Right ventricle myocardium inferior (tissue), 1 donor: ENCODE results near the gene FBXW9. TPM values are rescaled to one million over a fixed set of nuclear protein-coding genes. Genes with fewer than 3 reads are reported as not detected.
A peak's percentile ranks its signal among the peaks of the same experiment; 100 is the strongest.
"Not testable (repeated sequence)": the region's sequence is repeated elsewhere in the genome, so short reads cannot be mapped to it uniquely, and the experiment has no call there.

Experiments
- ATAC-seq: fragments of 200-7000 bp; cut with Tn5 transposase; one replicate; pipeline ENCODE4 v1.9.1; 2020; ENCODE audit warnings: mild to moderate bottlenecking, moderate library complexity
- DNase-seq: peaks from one replicate; pipeline ENCODE4 v3.0.0; 2021; ENCODE audit errors: missing footprints
- intact Hi-C: fragments of 100-400 bp; cut with DNase I; formaldehyde crosslinking; loops from one replicate; pipeline ENCODE4 v1.11.0; 2022
- total RNA-seq: library from RNA; stranded (reverse); fragmentation: NEBNext Ultra II Directional; extraction: Animal tissue kit (Norgen Biotek cat#: 25700); gene quantifications from one replicate; pipeline ENCODE4 v1.2.1, GENCODE V29; 2021
- donor health status: DM: no; HTN: yes; CAD: no; lungs with severe emphysema.

The FBXW9 gene
- total RNA-seq, 1 donor from 2014 or later: 1.7 TPM

GRCh38 chr19:12666265-12667048 lies 30.0 kb downstream of the FBXW9 start, which contains the start of the genes MAN2B1 and WDR83:
TSS of gene MAN2B1 (minus strand) at chr19:12666742. CDS start at chr19:12666701, 41 bp downstream.
TSS of gene WDR83 (plus strand) at chr19:12666807. CDS start at chr19:12669791, 2,984 bp downstream.
- ATAC-seq: peak; percentile 86
- intact Hi-C loops: no loop called here
- DNase-seq: peak; percentile 87

DNA sequence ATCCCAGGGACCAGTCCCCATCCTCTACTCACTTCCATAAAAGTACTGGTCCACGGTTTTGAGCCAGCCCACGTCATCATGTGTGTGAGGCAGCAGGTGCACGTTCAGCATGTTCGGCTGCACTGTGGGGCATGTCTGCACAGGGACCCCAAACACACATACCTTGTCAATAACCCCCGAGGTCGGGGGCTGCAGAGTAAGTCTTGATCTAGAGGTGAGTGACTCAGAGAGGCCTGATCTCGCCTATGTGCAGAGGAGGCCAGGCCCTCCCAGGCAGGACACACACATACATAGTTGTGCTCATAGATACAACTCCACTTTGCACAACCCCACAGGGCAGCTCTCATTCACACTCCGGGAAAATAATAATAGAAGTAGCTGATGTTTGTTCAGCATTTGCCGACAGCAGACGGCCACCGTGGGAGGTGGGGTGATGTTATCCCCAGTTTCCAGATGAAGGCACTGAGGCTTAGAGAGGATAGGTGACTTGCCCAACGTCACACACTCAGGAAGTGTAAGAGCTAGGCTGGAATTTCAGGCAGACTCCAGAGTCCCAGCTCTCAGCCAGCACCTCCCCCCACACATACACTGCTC lies 30.7 kb downstream of the FBXW9 start:
- intact Hi-C loops: no loop called here
- DNase-seq: no peak
- ATAC-seq: no peak

DNA sequence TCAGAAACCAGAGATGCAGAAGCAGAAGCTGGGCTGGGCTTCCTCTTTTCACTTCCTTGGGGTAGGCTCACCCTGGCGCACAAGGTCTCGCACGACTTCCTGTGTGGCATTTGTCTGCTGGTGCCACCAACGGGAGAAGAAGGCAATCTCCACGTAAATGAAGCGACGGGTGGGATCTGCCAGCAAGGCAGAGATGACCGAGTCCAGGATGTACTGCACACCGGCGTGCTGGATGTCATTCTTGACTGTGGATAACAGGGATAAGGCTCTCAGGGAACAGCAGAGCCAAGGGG lies 31.2 kb downstream of the FBXW9 start:
- intact Hi-C loops: no loop called here
- peak; percentile 87 for DNase-seq
- ATAC-seq: no peak

- DNase-seq (peak; percentile 2), ATAC-seq (no peak)
- intact Hi-C loops: no loop called here
These were observed 31.8 kb downstream of the FBXW9 start for GRCh38 chr19:12664406-12665280.

DNA sequence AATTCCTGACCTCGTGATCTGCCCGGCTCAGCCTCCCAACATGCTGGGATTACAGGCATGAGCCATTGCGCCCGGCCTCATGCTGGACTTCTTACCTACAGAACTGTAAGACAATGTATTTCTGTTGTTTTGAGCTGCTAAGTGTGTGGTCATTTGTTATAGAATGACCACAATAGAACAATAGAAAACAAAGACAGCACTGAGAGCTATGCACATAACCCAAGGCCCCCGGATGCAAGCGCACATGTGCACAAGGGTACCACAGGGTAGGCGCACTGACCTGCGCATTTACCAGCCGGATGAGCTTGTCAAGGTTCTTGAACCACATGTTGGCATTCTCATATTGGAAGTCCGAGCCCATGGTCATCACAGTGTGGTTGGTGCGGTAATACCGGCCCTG lies 35.5 kb downstream of the FBXW9 start:
- ATAC-seq: no peak
- DNase-seq: peak; percentile 16
- intact Hi-C loops: no loop called here

DNA sequence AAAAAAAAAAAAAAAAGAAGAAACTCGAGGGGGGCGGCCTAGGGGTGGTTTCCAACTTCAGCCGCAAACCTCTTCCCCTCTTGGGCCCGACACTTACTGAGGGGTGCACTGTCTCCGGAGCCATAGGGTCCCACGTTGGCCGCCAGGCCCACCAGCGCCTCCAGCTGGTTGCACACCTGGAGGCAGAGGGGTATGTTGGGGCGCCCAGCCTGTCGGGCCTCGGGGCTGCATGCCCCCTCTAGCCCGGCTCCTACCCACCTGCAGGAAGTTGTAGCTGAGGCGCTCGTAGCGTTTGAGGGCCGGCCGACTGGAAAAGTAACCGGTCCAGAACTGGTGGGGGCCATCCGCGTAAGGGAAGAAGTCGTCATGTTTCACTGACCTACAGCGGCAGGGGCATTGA lies 38.5 kb downstream of the FBXW9 start:
- intact Hi-C loops: no loop called here
- ATAC-seq: no peak
- peak; percentile 15 for DNase-seq

DNA sequence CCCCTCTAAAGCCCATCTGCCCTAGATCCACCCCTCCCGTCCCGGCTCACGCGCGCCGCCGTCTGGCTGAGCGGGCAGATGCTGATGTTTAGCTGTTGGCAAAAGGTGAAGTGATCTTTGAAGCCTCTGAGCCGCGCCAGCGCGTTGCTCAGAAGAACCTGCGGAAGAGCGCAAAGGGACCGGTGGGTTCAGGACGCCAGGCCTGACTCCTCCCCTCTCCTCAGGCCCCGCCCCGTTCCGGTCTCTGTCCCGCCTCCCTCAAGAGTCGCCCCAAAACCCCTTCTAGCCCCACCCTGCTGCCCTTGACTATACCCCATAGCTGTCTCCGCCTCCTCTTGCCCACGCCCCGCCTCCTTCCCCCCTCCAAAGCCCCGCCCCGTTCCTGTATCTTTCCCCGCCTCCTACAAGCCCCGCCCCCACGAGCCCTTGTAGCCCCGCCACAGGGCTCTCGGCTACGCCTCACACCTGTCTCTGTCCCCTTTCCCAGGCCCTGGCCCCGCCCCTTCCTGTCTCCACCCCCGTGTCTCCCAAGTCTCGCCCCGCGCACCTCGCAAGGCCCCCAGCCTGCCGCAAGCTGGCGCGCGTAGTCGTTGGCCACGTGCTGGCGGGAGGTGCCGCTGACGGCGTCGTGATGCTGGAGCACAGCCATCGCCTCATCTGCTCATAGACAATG lies 39.4 kb downstream of the FBXW9 start:
- peak; percentile 37 for DNase-seq
- no peak for ATAC-seq
- intact Hi-C loops: no loop called here

DNA sequence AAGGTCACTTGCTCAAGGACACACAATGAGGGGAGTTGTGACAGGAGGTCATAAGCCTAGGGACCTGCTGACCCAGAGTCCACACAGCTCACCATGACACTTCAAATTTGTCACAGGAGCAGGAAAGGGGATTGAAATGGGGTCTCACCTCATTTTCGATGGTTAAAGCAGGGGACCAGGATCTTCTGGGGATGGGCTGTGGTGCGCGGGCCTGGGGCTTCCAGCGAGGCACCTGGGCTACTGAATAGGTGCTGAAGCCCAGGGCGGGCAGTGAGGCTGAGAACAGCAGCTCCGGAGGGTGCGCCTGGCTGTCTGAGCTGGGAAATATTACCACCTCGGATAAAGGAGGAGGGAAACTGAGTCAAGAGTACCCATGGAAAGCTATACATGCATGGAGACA lies 40.9 kb downstream of the FBXW9 start:
- ATAC-seq (no peak), DNase-seq (no peak)
- intact Hi-C loops: no loop called here

DNA sequence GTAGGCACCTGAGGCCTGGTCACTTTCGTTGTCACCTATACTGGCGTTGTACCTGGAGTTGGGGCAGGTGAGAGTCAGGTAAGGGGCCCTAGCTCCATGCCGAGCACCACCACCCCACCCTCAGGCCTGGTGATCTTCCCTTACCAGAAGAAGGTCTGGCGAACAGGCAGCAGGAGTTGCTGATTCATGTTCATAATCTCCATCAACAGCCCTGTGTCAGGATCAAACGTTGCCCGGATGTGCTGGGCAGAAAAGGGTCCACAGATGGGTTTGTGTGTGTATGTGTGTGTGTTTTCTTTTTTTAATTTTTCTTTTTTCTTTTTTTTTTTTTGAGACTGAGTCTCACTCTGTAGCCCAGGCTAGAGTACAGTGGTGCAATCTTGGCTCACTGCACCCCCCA lies 44.2 kb downstream of the FBXW9 start:
- DNase-seq (no peak), ATAC-seq (no peak)
- intact Hi-C loops: no loop called here

DNA sequence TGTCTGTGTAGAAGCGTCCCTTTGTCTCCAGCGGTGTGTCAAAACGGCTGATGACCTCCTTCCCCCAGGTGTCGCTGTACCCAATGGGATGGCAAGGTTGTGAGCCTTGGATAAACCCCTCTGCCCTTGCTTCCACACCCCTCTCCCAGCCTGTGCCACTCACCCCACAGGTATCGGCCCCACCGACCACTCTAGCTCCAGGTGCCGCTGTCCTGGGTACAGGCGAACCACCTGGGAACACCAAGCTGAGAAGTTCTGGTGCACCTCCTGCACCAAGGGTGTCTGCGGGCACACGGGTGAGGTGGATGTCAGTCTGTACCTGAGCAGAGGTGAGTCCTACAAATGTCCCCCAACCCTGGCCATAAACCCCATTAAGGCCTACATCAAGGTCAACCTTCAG lies 46.5 kb downstream of the FBXW9 start:
- intact Hi-C loops: no loop called here
- DNase-seq (no peak), ATAC-seq (no peak)

DNA sequence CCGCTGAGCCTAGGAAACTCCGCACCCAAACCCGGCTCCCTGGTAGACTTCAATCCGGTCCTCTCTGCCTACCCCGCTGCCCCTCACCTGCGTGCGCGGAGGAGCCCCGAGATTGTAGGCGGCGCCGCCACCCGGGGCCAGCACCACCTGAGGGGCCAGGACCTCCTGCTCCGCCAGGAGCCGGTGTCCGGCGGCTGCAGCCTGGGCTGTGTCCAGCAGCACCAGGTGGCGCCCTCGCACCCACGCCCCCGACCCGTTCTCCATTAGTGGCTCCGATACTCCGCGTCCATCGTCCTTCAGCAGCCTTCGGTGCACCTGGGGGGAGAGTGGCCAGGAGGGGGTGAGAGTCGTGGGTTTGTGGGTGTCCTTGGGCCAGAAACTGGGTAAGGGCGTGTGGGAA lies 48.3 kb downstream of the FBXW9 start:
- intact Hi-C loops: no loop called here
- DNase-seq (no peak), ATAC-seq (peak; percentile 30)

DNA sequence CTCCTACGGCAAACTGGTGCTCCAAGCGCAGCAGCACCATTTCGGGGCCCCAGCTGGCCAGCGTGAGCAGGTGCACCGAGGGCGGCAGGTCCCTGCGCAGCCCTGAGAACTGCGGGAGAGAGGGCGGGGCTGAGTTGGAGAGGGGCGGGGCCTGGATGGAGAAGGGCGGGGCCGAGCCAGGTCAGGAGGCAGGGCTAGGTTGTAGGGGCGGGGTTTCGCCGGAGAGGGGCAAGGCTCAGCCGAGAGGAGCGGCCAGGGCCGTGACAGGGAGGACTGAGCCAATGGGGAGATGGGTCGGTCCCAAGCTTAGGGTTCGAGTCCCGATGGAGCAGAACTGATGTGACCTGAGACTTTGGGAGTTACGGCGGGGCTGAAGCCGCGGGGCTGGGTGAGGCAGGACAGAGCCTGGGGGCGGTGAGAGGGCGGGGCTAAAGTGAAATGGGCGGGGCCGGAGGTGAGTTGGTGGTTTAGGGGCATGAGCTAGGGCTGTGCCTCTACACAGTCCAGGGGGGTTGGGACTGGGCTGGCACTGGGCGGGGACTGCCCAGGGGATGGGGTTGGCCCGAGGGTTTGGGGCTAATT lies 48.9 kb downstream of the FBXW9 start:
- intact Hi-C loops: no loop called here
- DNase-seq (no peak), ATAC-seq (peak; percentile 86)

DNA sequence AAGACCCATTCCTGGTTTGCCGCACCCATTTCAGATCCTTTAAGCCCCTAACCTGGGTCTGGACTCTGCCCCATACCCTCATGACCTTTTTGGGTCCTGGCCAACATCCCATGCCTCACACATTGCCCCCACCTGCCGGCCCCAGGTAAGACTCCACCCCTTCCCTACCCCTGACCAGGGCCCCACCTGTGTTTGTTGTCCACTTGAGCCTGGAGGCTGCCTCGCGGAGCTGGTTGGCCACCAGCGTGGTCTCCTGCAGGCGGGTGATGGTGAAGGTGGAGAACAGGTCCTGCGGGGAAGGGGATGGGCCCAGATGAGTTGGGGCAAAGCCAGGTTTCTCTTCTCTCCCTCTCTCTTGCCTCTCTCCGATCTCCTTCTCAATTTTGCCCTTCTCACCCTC lies 49.4 kb downstream of the FBXW9 start:
- intact Hi-C loops: no loop called here
- ATAC-seq: no peak
- no peak for DNase-seq

DNA sequence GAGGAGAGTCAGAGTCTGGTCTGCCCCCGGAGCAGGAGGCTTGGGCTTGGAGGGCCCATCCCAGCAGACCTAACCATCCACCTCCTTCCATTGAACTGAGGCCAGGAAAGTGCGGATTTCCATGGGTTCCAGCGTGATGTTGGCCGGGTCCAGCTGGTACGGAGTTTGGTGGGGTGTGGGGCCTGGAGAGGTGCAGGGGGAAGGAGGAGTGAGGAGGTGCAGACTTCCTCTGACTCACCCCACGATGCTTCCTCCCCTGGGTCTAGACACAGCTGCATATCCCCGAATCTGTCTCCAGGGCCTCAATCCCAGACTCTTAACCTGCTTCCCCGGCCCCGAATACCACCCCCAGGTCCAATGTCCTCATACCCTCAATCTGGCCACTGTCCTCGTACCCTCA lies 49.9 kb downstream of the FBXW9 start:
- intact Hi-C loops: no loop called here
- no peak for ATAC-seq
- no peak for DNase-seq

- intact Hi-C loops, DNase-seq, ATAC-seq: not testable (repeated sequence)
These were observed 52.7 kb downstream of the FBXW9 start for GRCh38 chr19:12643716-12644115.

DNA sequence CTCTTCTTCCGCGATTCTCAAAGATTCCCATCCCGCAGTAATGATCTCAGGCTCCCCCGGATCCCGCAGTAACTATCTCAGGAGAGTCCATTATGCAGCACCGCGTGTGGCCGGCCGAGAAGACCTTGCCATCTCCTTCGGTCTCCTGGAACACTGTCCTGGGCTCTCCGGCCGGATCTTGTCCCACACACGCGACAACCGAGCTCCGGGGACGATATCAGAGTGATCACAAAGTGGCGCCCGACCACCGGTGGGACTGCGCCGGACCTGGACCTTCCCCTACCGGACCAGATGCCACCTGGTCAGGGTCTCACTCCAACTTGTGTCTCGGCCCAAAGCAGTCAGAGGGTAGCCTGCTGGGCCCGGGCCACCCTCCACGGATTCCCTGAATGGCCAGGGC lies 53.9 kb downstream of the FBXW9 start:
- intact Hi-C loops: no loop called here

DNA sequence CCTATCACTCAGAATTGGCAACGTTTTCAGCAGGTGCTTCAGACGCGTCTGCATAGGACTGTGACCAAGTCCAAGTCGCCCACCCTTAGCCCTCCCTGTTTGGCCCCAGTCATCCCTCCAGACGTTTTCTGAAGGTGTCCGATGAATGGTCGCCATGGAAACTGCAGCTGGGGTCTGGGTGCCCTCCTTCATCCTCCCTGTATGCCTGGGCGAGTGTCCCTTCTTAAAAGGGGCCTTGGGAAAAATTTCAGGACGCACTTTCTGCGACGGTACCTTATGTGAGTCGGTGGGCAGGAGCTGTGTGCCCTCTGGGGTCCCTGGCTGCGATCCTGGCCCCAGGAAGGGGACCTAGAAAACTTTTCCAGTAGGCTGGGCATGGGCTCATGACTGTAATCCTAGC lies 55.0 kb downstream of the FBXW9 start:
- intact Hi-C loops: no loop called here
- ATAC-seq (no peak), DNase-seq (no peak)

More for the DNA sequence above, 53.9 kb downstream of the FBXW9 start:
- no peak for ATAC-seq
- no peak for DNase-seq

GRCh38 chr19:12639901-12640613 lies 56.4 kb downstream of the FBXW9 start:
- ATAC-seq (peak; percentile 86), DNase-seq (peak; percentile 93)
- intact Hi-C loops: no loop called here
